A549 (cell line): ENCODE measurements around the gene PTGDS.
A peak's percentile ranks its signal among the peaks of the same experiment; 100 is the strongest.

Experiments used
- EHMT2 ChIP-seq: fragments of 200-600 bp; sonication (generic); IDR thresholded peaks from 2 replicates; pipeline ENCODE4 v1.6.1; 2016; ENCODE audit warnings: antibody characterized with exemption, low read depth, mild to moderate bottlenecking, moderate library complexity
- EP300 ChIP-seq, 2 experiments: fragments of >200 bp; sonication (Bioruptor Twin); formaldehyde crosslinking; IDR thresholded peaks; 2 replicates in 1 of 2; 3 replicates in 1 of 2; pipeline ENCODE4 v1.6.1; 2016 to 2017
- HDAC2 ChIP-seq: fragments of 200-600 bp; sonication (generic); IDR thresholded peaks from 2 replicates; pipeline ENCODE4 v1.6.1; 2016
- HEYL ChIP-seq: fragments of 250-450 bp; sonication (Bioruptor Pico); IDR thresholded peaks from 2 replicates; pipeline ENCODE4 v1.8.0; 2021; ENCODE audit warnings: mild to moderate bottlenecking, moderate library complexity
- POLR2A ChIP-seq: IDR thresholded peaks from 2 replicates; pipeline ENCODE4 v1.6.1; 2012; ENCODE audit warnings: mild to moderate bottlenecking, low read length
- RNF2 ChIP-seq: fragments of 200-600 bp; sonication (generic); IDR thresholded peaks from 2 replicates; pipeline ENCODE4 v1.6.1; 2016; ENCODE audit warnings: low read depth, mild to moderate bottlenecking, antibody characterized with exemption, moderate library complexity, borderline replicate concordance
- TP53 ChIP-seq: fragments of 250-450 bp; sonication (Bioruptor Pico); IDR thresholded peaks from 2 replicates; pipeline ENCODE4 v1.5.0; 2021; ENCODE audit warnings: mild to moderate bottlenecking, moderate library complexity
- TF ChIP-seq, protein P1 (sequence below): fragments of >200 bp; sonication (Bioruptor Twin); formaldehyde crosslinking; IDR thresholded peaks from 3 replicates; pipeline ENCODE4 v1.5.1; 2016

GRCh38 chr9:136975644-136976043 lies 1.7 kb upstream of the PTGDS start:
- TF ChIP-seq TP53 (CRISPR knock-in tag) (no peak), HEYL (CRISPR knock-in tag) (no peak), EP300 (IDR thresholded peaks at IDR 0.05) (no peak), POLR2A (no peak), HDAC2 (no peak), EHMT2 (no peak), RNF2 (no peak)
- TF ChIP-seq, protein P1, sequence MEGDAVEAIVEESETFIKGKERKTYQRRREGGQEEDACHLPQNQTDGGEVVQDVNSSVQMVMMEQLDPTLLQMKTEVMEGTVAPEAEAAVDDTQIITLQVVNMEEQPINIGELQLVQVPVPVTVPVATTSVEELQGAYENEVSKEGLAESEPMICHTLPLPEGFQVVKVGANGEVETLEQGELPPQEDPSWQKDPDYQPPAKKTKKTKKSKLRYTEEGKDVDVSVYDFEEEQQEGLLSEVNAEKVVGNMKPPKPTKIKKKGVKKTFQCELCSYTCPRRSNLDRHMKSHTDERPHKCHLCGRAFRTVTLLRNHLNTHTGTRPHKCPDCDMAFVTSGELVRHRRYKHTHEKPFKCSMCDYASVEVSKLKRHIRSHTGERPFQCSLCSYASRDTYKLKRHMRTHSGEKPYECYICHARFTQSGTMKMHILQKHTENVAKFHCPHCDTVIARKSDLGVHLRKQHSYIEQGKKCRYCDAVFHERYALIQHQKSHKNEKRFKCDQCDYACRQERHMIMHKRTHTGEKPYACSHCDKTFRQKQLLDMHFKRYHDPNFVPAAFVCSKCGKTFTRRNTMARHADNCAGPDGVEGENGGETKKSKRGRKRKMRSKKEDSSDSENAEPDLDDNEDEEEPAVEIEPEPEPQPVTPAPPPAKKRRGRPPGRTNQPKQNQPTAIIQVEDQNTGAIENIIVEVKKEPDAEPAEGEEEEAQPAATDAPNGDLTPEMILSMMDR, result 0 out of 3 replicates have a peak, but pooled peaks have one; percentile 8
